HG02623 (cell line): ENCODE data around the gene RPL39L.
A peak's percentile ranks its signal among the peaks of the same experiment; 100 is the strongest.
"Not testable (repeated sequence)": the region's sequence is repeated elsewhere in the genome, so short reads cannot be mapped to it uniquely, and the experiment has no call there.

Source experiments
- ATAC-seq: cut with Tn5 transposase; IDR thresholded peaks from one replicate; pipeline ENCODE4 v1.9.1; 2021; ENCODE audit warnings: moderate library complexity; ENCODE audit not compliant: unreplicated experiment

Gene RPL39L

GRCh38 chr3:187139126-187139894, at the start of gene RPL39L:
TSS of gene RPL39L (minus strand) at chr3:187139496. CDS start at chr3:187121300, 18,196 bp downstream.
- peak; percentile 97 for ATAC-seq

GRCh38 chr3:187188931-187189330, 49.6 kb upstream of the RPL39L start:
- no peak for ATAC-seq

GRCh38 chr3:187186801-187187421, 47.6 kb upstream of the RPL39L start:
- no peak for ATAC-seq

GRCh38 chr3:187186375-187186774, 47.1 kb upstream of the RPL39L start:
- no peak for ATAC-seq

- ATAC-seq = no peak
These were observed 46.5 kb upstream of the RPL39L start for GRCh38 chr3:187185759-187186158.

GRCh38 chr3:187183903-187184302, 44.6 kb upstream of the RPL39L start:
- no peak for ATAC-seq

- ATAC-seq = no peak
These were observed 44.0 kb upstream of the RPL39L start for GRCh38 chr3:187183210-187183862.

GRCh38 chr3:187181454-187182170, 42.3 kb upstream of the RPL39L start:
- ATAC-seq = no peak

- no peak for ATAC-seq
These were observed 33.6 kb upstream of the RPL39L start for GRCh38 chr3:187172929-187173328.

- ATAC-seq = not testable (repeated sequence)
These were observed 31.6 kb upstream of the RPL39L start for GRCh38 chr3:187170911-187171310.

- no peak for ATAC-seq
These were observed 30.1 kb upstream of the RPL39L start for GRCh38 chr3:187169231-187169960.

GRCh38 chr3:187167777-187168176, 28.5 kb upstream of the RPL39L start:
- ATAC-seq = no peak

GRCh38 chr3:187166750-187167149, 27.5 kb upstream of the RPL39L start:
- ATAC-seq = no peak

- no peak for ATAC-seq
These were observed 25.8 kb upstream of the RPL39L start for GRCh38 chr3:187165144-187165543.

GRCh38 chr3:187162265-187162953, 23.1 kb upstream of the RPL39L start:
- no peak for ATAC-seq

- no peak for ATAC-seq
These were observed 22.3 kb upstream of the RPL39L start for GRCh38 chr3:187161556-187161955.

- no peak for ATAC-seq
These were observed 11.3 kb upstream of the RPL39L start for GRCh38 chr3:187150599-187150998.

GRCh38 chr3:187150186-187150585, 10.9 kb upstream of the RPL39L start:
- no peak for ATAC-seq

GRCh38 chr3:187146389-187146788, 7.1 kb upstream of the RPL39L start:
- ATAC-seq = no peak
